K562 (cell line): ENCODE results near the gene EDRF1. TPM values are rescaled to one million over a fixed set of nuclear protein-coding genes. Genes with fewer than 3 reads are reported as not detected.

Experiments
- ATAC-seq: fragments of 200-7000 bp; cut with Tn5 transposase; 3 replicates; pipeline ENCODE4 v1.9.1; 2020; ENCODE audit warnings: moderate library complexity
- BruUV-seq: library from RNA; stranded (reverse); fragments of 400-500 nt; replicated peaks from 2 replicates; lab custom pipeline; 2021; lab: Mats Ljungman, UMichigan
- CTCF ChIA-PET: fragments of 300-600 bp; formaldehyde crosslinking; extraction: SDS; loops from one replicate; lab custom pipeline; 2021; ENCODE audit warnings: low intra/inter-chr PET ratio; lab: Yijun Ruan, JAX
- POLR2A ChIA-PET: fragments of 300-600, 350-650 bp; sonication (Branson Sonifier 250); formaldehyde crosslinking; extraction: SDS; loops from one replicate; lab custom pipeline; 2021; ENCODE audit warnings: antibody characterized with exemption, inconsistent platforms; lab: Yijun Ruan, JAX
- DNase-seq, 4 experiments: peaks; one replicate each; pipeline versions ENCODE4 v3.0.0 to v3.0.0-alpha.2; 2011 to 2018; ENCODE audit warnings: low spot score in 3 of 4, mixed read lengths in 3 of 4; ENCODE audit errors: extremely low read depth in 1 of 4
- FAIRE-seq: peaks from 2 replicates; lab custom pipeline; 2011; peaks lifted over from hg19 to GRCh38; lab: Jason Lieb, UNC
- H2AFZ ChIP-seq: 2 replicates; pipeline ENCODE4 v1.6.0; 2011; ENCODE audit warnings: low read depth, low read length, control low read depth, inconsistent platforms
- H3K27ac ChIP-seq: fragments of 200-600 bp; 3 replicates; pipeline ENCODE4 v1.8.0; 2011; ENCODE audit warnings: low read depth, mild to moderate bottlenecking, control low read depth, inconsistent platforms, low read length, moderate library complexity, mixed read lengths; ENCODE audit errors: extremely low read depth
- H3K27me3 ChIP-seq, 2 experiments: fragments of 300-600 bp in 1 of 2; 2 replicates in 1 of 2; 3 replicates in 1 of 2; pipeline versions ENCODE4 v1.6.0 to v1.8.0; 2011; ENCODE audit warnings: inconsistent platforms in 2 of 2, low read length in 2 of 2, mild to moderate bottlenecking in 1 of 2, mixed read lengths in 1 of 2, moderate library complexity in 1 of 2; ENCODE audit not compliant: control insufficient read depth in 2 of 2, insufficient read depth in 2 of 2
- H3K36me3 ChIP-seq: fragments of 300-600 bp; 3 replicates; pipeline ENCODE4 v1.8.0; 2011; ENCODE audit warnings: mild to moderate bottlenecking, low read length, inconsistent platforms; ENCODE audit not compliant: control insufficient read depth, insufficient read depth
- H3K4me1 ChIP-seq, 2 experiments: fragments of 200-600 bp in 1 of 2; replicated peaks in 1 of 2; 2 replicates in 1 of 2; 3 replicates in 1 of 2; pipeline versions ENCODE4 v1.5.1 to v1.8.0; 2011; ENCODE audit warnings: inconsistent platforms in 2 of 2, low read length in 2 of 2, mild to moderate bottlenecking in 1 of 2, mixed read lengths in 1 of 2, moderate library complexity in 1 of 2; ENCODE audit not compliant: control insufficient read depth in 2 of 2, insufficient read depth in 2 of 2
- H3K4me2 ChIP-seq: 2 replicates; pipeline ENCODE4 v1.6.1; 2011; ENCODE audit warnings: low read length, control low read depth, inconsistent platforms, mixed read lengths; ENCODE audit not compliant: insufficient read depth
- H3K4me3 ChIP-seq: fragments of 200-600 bp; sonication (generic), shearing (Covaris generic); 2 replicates; pipeline ENCODE4 v1.5.1; 2016; ENCODE audit warnings: control low read depth, inconsistent platforms
- H3K79me2 ChIP-seq: fragments of 200-600 bp; 3 replicates; pipeline ENCODE4 v1.8.0; 2011; ENCODE audit warnings: low read length, inconsistent platforms; ENCODE audit not compliant: control insufficient read depth, insufficient read depth
- H3K9ac ChIP-seq, 2 experiments: 2 replicates each; pipeline versions ENCODE4 v1.6.0 to v1.6.1; 2011; ENCODE audit warnings: low read depth in 2 of 2, low read length in 2 of 2, control low read depth in 1 of 2, inconsistent platforms in 1 of 2, mild to moderate bottlenecking in 1 of 2, mixed read lengths in 1 of 2; ENCODE audit not compliant: insufficient read depth in 1 of 2
- H3K9me1 ChIP-seq: one replicate; pipeline ENCODE4 v1.6.0; 2011; ENCODE audit warnings: inconsistent platforms, mild to moderate bottlenecking, low read length, moderate library complexity; ENCODE audit not compliant: control insufficient read depth, insufficient read depth
- H3K9me3 ChIP-seq: replicated peaks from 2 replicates; pipeline ENCODE4 v1.5.1; 2011; ENCODE audit warnings: low read depth, low read length, inconsistent platforms; ENCODE audit not compliant: control insufficient read depth, insufficient read depth
- H4K20me1 ChIP-seq: replicated peaks from 2 replicates; pipeline ENCODE4 v1.6.1; 2011; ENCODE audit warnings: low read length, inconsistent platforms, mixed read lengths; ENCODE audit not compliant: control insufficient read depth, insufficient read depth
- MAFK ChIP-seq: IDR thresholded peaks from 2 replicates; pipeline ENCODE4 v1.6.1; 2011; ENCODE audit warnings: low read length, improper control_type of control experiment
- NCOA4 ChIP-seq: fragments of 450-650 bp; IDR thresholded peaks from 2 replicates; pipeline ENCODE4 v1.6.1; 2018; ENCODE audit warnings: mild to moderate bottlenecking; ENCODE audit not compliant: partially characterized antibody
- SMAD1 ChIP-seq: fragments of 150-350 bp; IDR thresholded peaks from 2 replicates; pipeline ENCODE4 v1.6.1; 2014; ENCODE audit warnings: low read length, low read depth; ENCODE audit not compliant: partially characterized antibody
- TCF7 ChIP-seq: sonication (generic); IDR thresholded peaks from 2 replicates; pipeline ENCODE4 v1.6.1; 2016; ENCODE audit warnings: antibody characterized with exemption, borderline replicate concordance
- ZNF224 ChIP-seq: sonication (generic); formaldehyde crosslinking; IDR thresholded peaks from 2 replicates; pipeline ENCODE4 v1.8.0; 2022; ENCODE audit warnings: mild to moderate bottlenecking, missing genetic modification reagents
- ZNF384 ChIP-seq: IDR thresholded peaks from 2 replicates; pipeline ENCODE4 v1.6.1; 2012; ENCODE audit warnings: low read depth, low read length, improper control_type of control experiment
- WGBS: fragments of 100-300 bp; shearing (Covaris generic); methylation state at CpG from one replicate; pipeline ENCODE4 v1.1.6; 2016; ENCODE audit warnings: low coverage, mixed read lengths; ENCODE audit not compliant: insufficient coverage; ENCODE audit errors: missing lambda C conversion rate; 5-methylcytosine and 5-hydroxymethylcytosine counted together
- in situ Hi-C: fragments of 300-500 bp; cut with MboI; formaldehyde crosslinking; loops from 4 replicates; pipeline ENCODE4 v1.15.0; 2018; ENCODE audit warnings: inconsistent platforms, mixed read lengths
- intact Hi-C: fragments of 100-400 bp; cut with micrococcal nuclease; formaldehyde crosslinking; loops from 2 replicates; pipeline ENCODE4 v1.14.2; 2022
- polyA plus RNA-seq, 8 experiments: library from polyadenylated mRNA; depleted of rRNA in 4 of 8; stranded (reverse) in 5 of 8; unstranded in 3 of 8; fragments of >200 nt; fragmentation: Nextera tagmentation in 2 of 8; fragmentation: Illumina TruSeq in 1 of 8; extraction: Ambion mirVana in 2 of 8; extraction: Trizol in 1 of 8; gene quantifications; 2 replicates each; pipeline versions ENCODE4 v1.2.1 to v1.2.3, GENCODE V29; 2011 to 2014; ENCODE audit warnings: inconsistent platforms in 1 of 8, missing spikeins in 1 of 8
- total RNA-seq, 7 experiments: library from RNA; depleted of rRNA in 6 of 7; stranded (reverse); fragments of >200 nt in 6 of 7; fragmentation: Illumina TruSeq in 2 of 7; extraction: Trizol in 2 of 7; gene quantifications; 2 replicates each; pipeline versions ENCODE4 v1.2.1 to v1.2.3, GENCODE V29; 2011 to 2021; ENCODE audit warnings: low replicate concordance in 1 of 7
- TF ChIP-seq, protein P1 (sequence below): fragments of 450-650 bp; IDR thresholded peaks from 2 replicates; pipeline ENCODE4 v1.6.1; 2016; ENCODE audit warnings: missing biosample characterization, missing genetic modification characterization
- TF ChIP-seq, protein P2 (sequence below): fragments of 450-650 bp; formaldehyde crosslinking; IDR thresholded peaks from 2 replicates; pipeline ENCODE4 v1.4.0; 2020; ENCODE audit warnings: mild to moderate bottlenecking, moderate library complexity

Gene EDRF1
- total and polyA plus RNA-seq, 9 of the 15 experiments (the other 6 are each of a cell fraction or from before 2014, with no cell fraction given): 7.6 to 26.0 (median 18.6) TPM

DNA sequence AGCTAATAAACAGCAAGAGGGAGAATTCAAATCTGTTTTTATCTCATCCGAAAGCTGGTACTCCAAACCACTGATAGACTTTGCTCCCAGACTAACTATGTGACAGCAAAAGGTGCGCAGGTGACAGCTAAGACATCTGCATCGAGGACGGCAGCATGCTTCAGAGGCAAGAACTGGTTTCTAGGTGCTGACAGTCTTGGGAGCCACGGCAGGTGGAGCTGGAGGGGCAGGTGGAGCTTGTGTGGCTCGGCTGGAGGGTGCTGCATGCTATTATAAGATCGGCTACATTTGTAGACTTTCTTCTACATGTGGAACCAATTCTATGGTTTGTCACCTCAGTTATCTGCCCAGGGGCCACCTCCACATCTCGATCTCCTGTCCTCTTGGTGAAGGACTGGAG lies 77.9 kb downstream of the EDRF1 start:
- 82% methylated on average over 7 of the region's 8 CpGs for WGBS
- H3K4me2 ChIP-seq: no peak overlapping the region
- H4K20me1 ChIP-seq: no peaks in the 10 kb centered on the region; the same call in 1 of the 2 replicates
- H3K79me2 ChIP-seq: no peaks in the 10 kb centered on the region
- no peak overlapping the region for H3K27ac ChIP-seq
- TF ChIP-seq ZNF384 (no peak), MAFK (no peak), SMAD1 (no peak), NCOA4 (no peak), TCF7 (no peak), ZNF224 (no peak)
- TF ChIP-seq, protein P1, sequence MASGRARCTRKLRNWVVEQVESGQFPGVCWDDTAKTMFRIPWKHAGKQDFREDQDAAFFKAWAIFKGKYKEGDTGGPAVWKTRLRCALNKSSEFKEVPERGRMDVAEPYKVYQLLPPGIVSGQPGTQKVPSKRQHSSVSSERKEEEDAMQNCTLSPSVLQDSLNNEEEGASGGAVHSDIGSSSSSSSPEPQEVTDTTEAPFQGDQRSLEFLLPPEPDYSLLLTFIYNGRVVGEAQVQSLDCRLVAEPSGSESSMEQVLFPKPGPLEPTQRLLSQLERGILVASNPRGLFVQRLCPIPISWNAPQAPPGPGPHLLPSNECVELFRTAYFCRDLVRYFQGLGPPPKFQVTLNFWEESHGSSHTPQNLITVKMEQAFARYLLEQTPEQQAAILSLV (tag): no peak
- TF ChIP-seq, protein P2, sequence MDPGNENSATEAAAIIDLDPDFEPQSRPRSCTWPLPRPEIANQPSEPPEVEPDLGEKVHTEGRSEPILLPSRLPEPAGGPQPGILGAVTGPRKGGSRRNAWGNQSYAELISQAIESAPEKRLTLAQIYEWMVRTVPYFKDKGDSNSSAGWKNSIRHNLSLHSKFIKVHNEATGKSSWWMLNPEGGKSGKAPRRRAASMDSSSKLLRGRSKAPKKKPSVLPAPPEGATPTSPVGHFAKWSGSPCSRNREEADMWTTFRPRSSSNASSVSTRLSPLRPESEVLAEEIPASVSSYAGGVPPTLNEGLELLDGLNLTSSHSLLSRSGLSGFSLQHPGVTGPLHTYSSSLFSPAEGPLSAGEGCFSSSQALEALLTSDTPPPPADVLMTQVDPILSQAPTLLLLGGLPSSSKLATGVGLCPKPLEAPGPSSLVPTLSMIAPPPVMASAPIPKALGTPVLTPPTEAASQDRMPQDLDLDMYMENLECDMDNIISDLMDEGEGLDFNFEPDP (CRISPR knock-in tag): no peak
- in situ Hi-C loops: no loop called here
- H3K36me3 ChIP-seq: peaks cover 30% of the 10 kb centered on the region; the same call in 2 of the 3 replicates
- no peak overlapping the region for H3K9ac ChIP-seq
- no peak overlapping the region for H2AFZ ChIP-seq
- peaks cover 2% of the 10 kb centered on the region for H3K9me1 ChIP-seq
- H3K9me3 ChIP-seq: no peaks in the 10 kb centered on the region
- intact Hi-C loops: no loop called here
- ChIA-PET CTCF (no interaction called here), POLR2A (interaction anchor here (1.0 to 2.3 kb wide), 4 partner anchors 9 to 19 kb away, joined by 3 to 5 read pairs (median 4); no protein-coding TSS in a partner anchor)
- ATAC-seq (no peak), FAIRE-seq (no peak), DNase-seq (no peak)
- H3K27me3 ChIP-seq: no peaks in the 10 kb centered on the region
- no peak overlapping the region for H3K4me3 ChIP-seq
- H3K4me1 ChIP-seq: peaks cover 0 to 4% of the 10 kb centered on the region in 2 experiments; a peak in 2 of 5 replicates
- no TSS peak for BruUV-seq
